8988T (cell line): ENCODE measurements around the gene MIGA2.
"Not testable (repeated sequence)": the region's sequence is repeated elsewhere in the genome, so short reads cannot be mapped to it uniquely, and the experiment has no call there.

Experiments
- DNase-seq: peaks from one replicate; pipeline ENCODE4 v3.0.0; 2011

Gene MIGA2

DNA sequence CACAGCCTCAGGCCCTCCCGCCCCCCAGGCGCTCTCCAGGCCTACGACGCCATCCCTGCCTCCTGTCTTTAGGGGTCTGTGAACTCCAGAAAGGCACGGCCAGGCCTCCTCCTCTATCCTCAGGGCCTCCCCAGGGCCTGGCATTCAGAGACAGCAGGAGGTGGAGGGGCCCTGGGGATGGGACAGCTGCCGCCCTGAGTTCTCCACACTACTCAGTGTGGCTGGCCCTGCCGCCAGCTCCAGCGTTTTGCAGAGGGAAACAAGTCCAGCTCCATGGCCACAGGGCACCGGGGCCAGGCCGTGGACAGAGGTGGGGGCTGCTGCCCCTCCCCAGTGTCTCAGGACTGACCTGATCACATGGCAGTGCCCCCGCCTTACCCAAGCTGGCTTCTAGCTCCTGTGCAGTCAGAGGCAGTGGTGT is 24.7 kb upstream of the MIGA2 start:
- DNase-seq: no peak

DNA sequence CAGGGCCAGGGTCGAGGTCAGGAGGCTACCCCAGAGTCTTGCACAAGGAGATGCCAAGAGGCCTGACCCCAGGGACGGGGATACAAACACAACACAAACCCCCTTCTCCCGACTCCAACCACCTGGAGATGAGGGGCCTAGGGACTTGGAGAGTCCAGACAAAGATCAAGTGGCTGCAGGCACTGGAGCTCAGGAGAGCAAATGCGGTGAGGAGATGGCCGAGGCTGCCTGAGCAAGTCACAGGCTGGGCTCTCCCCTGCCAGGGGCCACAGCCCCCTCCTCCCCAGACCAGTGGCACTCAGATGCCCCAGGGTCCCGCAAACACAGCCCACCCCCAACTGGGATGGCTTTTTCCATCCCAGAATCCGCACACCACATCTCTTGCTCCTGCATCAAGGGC is 24.1 kb upstream of the MIGA2 start:
- DNase-seq: no peak

GRCh38 chr9:129012893-129013448 is 23.5 kb upstream of the MIGA2 start:
- no peak for DNase-seq

DNA sequence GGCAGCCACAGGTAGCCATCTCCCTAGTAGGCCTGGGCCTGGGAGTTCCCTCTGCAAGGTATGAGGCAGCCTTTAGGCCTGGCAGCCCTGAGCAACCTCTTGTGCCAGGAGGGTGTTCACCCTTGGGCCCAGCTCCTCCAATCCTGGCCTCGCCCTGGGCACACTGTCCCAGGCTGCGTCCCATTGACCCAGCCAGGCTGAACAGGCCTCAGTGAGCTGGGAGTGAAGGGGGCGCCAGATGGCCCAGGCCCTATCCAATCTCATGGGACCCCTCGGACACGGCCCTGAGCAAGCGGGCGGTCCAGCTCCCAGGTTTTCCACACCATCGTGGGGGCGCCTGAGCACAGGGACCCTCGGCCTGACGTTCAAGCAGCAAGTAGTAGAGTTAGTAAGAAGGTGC is 22.8 kb upstream of the MIGA2 start:
- no peak for DNase-seq

- no peak for DNase-seq
Observed at GRCh38 chr9:129014124-129014523, 22.3 kb upstream of the MIGA2 start.

DNA sequence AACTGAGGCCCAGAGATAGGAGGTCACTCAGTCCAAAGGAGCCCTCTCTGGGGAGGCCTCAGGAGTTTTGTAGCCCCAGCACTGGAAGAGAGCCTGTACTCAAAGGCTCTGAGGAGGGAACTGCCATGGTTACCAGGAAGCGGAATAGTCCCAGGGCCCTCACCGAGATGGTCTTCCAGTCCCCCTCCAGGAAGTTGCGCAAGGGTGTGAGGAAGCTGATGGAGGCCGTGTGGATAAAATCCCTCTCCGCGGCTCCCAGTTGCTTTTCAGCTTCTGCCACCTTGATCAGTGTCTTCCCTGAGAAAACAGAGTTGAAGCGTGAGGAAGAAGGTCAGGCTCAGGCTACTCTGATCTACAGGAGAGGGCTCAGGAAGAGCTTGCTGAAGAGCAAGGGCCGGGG is 21.8 kb upstream of the MIGA2 start:
- no peak for DNase-seq

GRCh38 chr9:129021091-129021490 is 15.3 kb upstream of the MIGA2 start:
- no peak for DNase-seq

GRCh38 chr9:129022037-129022436 is 14.4 kb upstream of the MIGA2 start:
- DNase-seq: no peak

- DNase-seq: no peak
Observed at GRCh38 chr9:129023036-129023907, 13.2 kb upstream of the MIGA2 start.

DNA sequence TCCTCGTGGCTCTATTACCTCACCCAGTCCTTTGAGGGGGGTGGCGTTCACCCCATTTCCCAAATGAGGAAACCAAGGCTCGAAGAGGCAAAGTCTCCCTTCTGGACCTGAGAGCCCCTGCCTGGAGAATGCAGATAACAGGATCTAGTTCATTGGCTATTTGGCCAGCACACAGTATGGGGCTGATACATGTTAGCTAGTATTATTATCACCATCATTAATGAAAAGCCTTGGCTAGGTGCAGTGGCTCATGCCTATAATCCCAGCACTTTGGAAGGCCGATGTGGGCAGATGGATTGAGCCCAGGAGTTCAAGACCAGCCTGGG is 12.6 kb upstream of the MIGA2 start:
- no peak for DNase-seq

DNA sequence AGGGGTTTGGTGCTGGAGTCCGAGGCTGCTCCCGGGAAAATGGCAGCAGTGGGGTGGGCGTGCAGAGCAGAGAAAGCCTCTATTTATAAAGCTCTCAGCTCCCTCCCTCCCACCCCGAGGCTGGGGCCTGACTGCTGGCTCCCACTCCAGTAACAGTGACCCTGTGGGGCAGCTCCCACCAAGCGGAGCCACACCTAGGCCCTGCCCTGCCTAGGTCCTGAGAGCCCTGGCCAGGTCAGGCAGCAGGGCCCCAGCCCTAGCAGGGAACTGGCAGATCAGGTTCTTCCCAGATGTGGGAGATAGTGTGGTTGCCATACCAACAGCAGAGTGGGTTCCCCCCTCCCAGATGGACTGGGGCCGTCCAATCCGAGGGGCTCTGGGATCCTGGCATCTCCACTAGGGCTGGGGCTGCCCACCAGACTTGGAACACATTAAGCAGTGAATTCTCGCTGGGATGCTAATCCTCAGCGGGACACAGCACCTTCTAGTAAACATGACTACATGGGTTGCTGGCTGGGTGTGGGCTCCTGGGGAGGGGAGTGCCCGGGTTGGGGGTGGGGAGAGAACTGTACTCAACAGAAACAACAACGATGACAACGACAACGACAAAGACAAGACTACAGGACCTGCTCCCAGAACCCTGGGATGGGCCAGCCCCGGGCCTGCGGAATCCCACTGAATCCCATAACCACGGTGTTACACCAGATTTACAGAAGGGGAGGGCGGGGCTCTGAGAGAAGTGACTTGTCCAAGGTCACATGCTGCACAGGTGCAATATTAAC is 9.8 kb upstream of the MIGA2 start:
- DNase-seq: no peak

GRCh38 chr9:129027224-129027684 is 9.2 kb upstream of the MIGA2 start:
- no peak for DNase-seq

DNA sequence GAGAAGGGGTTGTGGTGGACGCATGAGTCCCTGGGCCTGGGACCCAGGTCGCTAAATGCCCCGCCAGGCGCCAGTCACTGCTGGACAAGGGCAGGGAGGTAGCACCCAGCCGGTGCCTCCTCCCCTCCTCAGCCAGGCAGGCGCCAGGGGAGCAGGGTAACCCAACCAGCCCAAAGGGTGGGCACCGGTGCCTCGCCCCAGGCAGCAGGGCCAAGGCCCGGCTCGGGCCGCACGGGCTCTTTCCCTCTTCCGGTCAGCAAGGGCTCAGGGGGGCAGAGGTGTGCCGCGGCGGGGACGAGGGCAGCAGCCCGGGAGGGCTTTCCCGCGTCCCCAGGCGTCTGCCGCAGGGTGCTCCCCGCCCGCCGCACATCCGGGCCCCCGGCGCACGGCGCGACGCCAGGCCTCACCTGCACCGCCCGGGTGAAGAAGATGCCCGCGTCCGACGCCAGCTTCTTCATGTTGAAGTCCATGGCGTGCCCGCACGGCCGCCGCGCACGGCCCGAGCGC is 8.7 kb upstream of the MIGA2 start:
- DNase-seq: peak; percentile 67

- peak; percentile 96 for DNase-seq
Observed at GRCh38 chr9:129028192-129028966, 8.0 kb upstream of the MIGA2 start, which contains the start of gene SH3GLB2. TSS of gene SH3GLB2 (minus strand) at chr9:129028331. CDS start at chr9:129028154, 177 bp downstream.

- DNase-seq: no peak
Observed at GRCh38 chr9:129030191-129030590, 6.2 kb upstream of the MIGA2 start.

- no peak for DNase-seq
Observed at GRCh38 chr9:129031514-129031913, 4.9 kb upstream of the MIGA2 start.

- DNase-seq: no peak
Observed at GRCh38 chr9:129032541-129033159, 3.8 kb upstream of the MIGA2 start.

- no peak for DNase-seq
Observed at GRCh38 chr9:129033216-129033615, 3.2 kb upstream of the MIGA2 start.

DNA sequence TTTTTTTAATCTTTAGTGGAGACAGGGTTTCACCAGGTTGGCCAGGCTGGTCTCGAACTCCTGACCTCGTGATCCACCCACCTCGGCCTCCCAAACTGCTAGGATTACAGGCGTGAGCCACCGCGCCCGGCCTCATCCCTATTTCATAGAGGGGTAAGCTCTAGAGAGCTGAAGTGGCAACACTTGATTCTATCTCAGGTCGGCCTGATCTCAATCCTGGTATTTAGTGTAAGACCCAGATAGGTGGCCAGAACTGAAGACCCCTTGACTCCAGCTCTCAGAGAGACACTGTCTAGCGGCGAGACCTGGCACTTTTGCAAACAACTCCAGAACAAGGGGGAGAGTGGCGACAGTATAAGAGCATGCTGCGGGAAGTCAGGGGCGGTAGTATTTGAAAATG is 588 bp upstream of the MIGA2 start:
- not testable (repeated sequence) for DNase-seq

DNA sequence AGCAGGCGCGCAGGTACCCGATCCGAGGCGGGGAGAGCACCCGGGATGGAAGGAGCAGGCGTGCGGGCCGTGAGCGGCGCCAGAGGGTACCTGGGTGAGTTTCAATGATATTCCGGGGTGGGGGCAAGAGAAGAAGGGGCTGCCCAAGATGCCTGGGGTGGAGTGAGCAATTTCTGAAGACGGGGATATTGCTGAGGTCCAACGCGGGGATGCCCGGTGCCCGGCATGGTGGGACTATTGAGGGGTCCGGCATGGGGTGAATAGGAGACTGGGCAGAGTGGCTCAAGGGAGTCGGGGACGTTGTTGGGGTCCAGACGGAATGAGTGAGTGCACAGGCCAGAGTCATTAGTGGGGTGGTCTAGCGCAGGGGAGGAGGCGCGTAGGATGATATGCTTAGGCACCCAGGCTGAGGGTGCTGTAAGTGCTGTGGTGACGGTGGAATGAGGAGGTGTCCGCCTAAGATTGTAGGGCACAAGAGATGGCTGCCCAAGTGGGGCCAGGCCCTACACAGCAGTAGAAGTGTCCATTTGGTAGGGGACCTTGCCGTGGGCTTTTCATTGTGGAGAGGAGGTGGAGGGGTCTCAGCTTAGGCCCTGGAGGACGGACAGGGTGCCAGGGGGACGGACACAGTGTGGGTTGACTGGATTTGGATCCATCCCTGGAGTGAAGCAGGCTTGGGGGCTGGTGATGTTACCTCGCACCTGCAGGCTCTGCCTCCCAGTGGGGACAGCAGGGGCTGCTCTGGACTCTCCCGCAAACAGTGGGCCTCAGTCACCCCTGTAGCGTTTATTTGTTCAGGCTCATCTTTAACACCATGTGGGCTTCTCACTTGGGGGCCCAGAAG is 719 bp downstream of the MIGA2 start:
- no peak for DNase-seq

- DNase-seq: no peak
Observed at GRCh38 chr9:129037767-129038098, 1.3 kb downstream of the MIGA2 start.
